Memory B cell (primary cell): ENCODE measurements around the gene SEMA3D.

Experiments used
- ATAC-seq: fragments of 150-1000 bp; cut with Tn5 transposase; 2 replicates; pipeline ENCODE4 v1.10.0; 2021; ENCODE audit warnings: low read depth, mild to moderate bottlenecking, moderate library complexity
- DNase-seq, 2 donors: peaks; one replicate each; pipeline ENCODE4 v3.0.0; 2022; ENCODE audit warnings: low spot score in 2 of 2
- H3K27ac Mint-ChIP-seq: one replicate; pipeline ENCODE4 v1.8.0; 2022; ENCODE audit warnings: mild to moderate bottlenecking, moderate library complexity, mixed read lengths
- H3K27me3 Mint-ChIP-seq: one replicate; pipeline ENCODE4 v1.8.0; 2022; ENCODE audit warnings: mixed read lengths
- H3K36me3 Mint-ChIP-seq: one replicate; pipeline ENCODE4 v1.8.0; 2022; ENCODE audit warnings: mild to moderate bottlenecking, mixed read lengths
- H3K4me1 Mint-ChIP-seq: one replicate; pipeline ENCODE4 v1.8.0; 2022; ENCODE audit warnings: mixed read lengths
- H3K4me3 Mint-ChIP-seq: one replicate; pipeline ENCODE4 v1.8.0; 2022; ENCODE audit warnings: mild to moderate bottlenecking, moderate library complexity, mixed read lengths
- H3K9me3 Mint-ChIP-seq: one replicate; pipeline ENCODE4 v1.8.0; 2022; ENCODE audit warnings: mixed read lengths

Gene SEMA3D

DNA sequence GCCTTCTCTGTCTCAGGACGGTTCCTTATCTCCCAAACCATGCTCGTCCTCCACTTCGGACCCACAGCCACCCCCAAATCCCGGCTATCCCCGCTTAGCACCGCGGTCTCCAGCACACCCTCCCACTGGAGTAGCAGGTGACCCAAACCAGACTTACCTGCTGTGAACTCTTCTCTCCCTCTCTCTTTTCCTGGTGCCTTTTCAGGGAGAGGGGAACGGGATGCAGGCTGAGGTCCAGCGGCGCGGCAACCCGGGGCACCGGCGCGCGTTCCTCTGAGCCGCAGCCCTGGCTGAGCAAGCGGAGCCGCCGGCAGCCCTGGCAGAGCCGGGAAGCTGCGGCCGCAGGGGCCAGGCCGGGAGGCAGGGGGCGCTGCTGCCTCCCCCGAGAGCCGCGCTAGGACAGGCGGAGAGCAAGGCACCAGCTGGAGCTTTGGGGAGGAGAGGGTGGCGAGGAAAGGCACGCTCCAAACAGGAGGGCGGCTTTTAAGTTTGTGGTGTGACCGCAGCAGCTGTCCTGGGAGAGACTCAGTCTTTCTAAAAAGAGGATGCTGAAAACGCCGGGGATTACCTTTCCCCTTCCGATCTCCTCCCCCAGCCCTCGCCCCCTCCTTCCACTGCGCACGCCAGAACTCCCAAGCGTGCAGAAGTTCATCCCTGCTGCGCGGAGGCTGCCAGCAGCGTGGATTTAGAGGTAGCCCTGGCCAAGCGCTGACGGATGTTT lies at the start of gene SEMA3D:
Gene SEMA3D, minus strand, starts transcription at position 536 of the 721 bp plus-strand sequence. CDS start 65,165 bp downstream, outside the sequence.
- ATAC-seq (peak; percentile 93), DNase-seq (peak; percentile 59 to 72)
- peak within 1 kb of the TSS; percentile 91 for H3K4me3 Mint-ChIP-seq
- no peaks in the 10 kb centered on the region for H3K9me3 Mint-ChIP-seq
- no peaks in the 10 kb centered on the region for H3K36me3 Mint-ChIP-seq
- peaks cover 1% of the 10 kb centered on the region for H3K27me3 Mint-ChIP-seq
- peaks cover 13% of the 10 kb centered on the region for H3K4me1 Mint-ChIP-seq
- H3K27ac Mint-ChIP-seq = peak within 1 kb of the TSS; percentile 76

DNA sequence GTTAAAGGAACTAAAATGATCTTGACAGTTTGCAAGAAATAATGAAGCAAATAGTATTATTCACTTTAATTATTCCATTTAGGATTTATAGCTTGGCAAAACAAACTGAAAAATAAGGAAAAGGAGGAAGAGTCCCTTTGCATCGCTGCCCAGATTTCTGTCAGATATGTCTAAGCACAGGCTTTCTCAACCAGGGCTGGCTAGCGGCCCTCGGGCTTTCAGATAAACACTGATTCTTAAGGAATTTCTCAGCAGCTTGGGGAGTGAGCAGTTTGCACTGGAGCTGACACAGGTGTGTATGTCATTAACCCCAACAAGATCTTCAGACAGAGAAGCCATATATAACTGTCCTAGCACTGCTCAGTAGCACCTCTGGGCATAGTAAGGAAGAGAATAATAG lies 47.9 kb upstream of the SEMA3D start:
- ATAC-seq = no peak
- DNase-seq = no peak

DNA sequence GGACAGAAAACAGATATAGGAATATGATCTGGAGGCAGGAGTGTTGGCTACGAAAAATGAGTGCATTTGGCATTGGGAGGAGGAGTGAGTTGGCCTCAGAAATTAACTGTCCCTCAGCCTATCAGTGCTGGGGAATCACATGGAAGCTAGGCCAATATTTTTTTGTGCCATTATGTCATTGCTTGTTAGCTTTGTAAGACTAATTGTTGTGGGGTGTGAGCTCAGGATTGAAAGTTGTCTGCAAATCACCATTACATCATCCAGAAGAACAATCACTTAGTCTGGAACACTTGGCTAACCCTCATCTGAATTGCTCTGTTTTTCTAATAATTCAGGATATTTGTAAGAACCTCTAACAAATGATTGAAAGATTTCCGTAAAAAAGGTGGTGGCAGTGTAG lies 45.2 kb upstream of the SEMA3D start:
- H3K36me3 Mint-ChIP-seq = peaks cover 2% of the 10 kb centered on the region
- no peak for DNase-seq
- ATAC-seq = no peak
- H3K4me3 Mint-ChIP-seq = no peak overlapping the region
- H3K27me3 Mint-ChIP-seq = no peaks in the 10 kb centered on the region
- peaks cover 10% of the 10 kb centered on the region for H3K4me1 Mint-ChIP-seq
- H3K9me3 Mint-ChIP-seq = peaks cover 10% of the 10 kb centered on the region
- no peak overlapping the region for H3K27ac Mint-ChIP-seq

More for the DNA sequence above, 47.9 kb upstream of the SEMA3D start:
- Mint-ChIP-seq H3K9me3 (peaks cover 12% of the 10 kb centered on the region), H3K27ac (no peak overlapping the region), H3K4me3 (no peak overlapping the region), H3K27me3 (no peaks in the 10 kb centered on the region), H3K4me1 (peaks cover 12% of the 10 kb centered on the region), H3K36me3 (no peaks in the 10 kb centered on the region)

DNA sequence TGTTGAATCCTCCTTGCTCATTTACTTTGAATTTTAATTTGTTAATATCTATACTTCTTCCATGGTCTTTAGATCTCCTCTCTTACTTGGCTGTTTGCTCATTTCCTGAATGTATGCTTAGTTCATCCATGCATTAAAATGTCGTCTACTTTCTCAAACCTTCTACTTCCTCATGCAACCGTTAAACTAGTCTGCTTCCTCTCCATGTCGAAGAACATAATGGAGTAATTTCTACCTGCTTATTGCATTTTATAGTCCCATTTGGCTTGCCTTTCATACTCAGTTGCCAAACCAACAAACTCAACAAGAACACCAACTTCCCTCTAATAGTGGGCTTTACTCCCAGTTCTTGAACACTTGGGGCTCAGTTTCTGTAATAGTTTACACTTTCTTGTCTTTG lies 43.8 kb upstream of the SEMA3D start:
- Mint-ChIP-seq H3K36me3 (peaks cover 2% of the 10 kb centered on the region), H3K4me1 (peaks cover 10% of the 10 kb centered on the region), H3K4me3 (peak overlapping the region; percentile 56), H3K27me3 (no peaks in the 10 kb centered on the region), H3K9me3 (peaks cover 10% of the 10 kb centered on the region), H3K27ac (peak overlapping the region; percentile 46)
- DNase-seq (no peak), ATAC-seq (peak; percentile 86)

DNA sequence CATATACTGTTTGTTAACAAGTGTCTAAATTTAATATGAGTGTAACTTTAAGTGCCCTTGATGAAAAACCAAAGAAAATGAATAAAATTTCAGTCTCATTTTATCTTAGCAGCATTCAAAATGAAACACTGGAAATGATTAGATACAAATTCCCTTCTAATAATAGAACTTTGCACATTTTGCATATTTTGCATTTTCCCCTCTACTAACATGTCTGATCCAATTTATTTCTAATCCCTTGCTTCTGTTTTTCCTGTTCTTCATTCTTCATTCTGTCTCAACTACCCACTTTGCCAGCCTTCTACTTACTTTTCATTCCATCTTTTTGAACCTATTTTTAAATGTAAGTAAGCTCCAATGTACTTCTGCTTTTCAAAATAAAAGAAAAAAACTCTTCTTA lies 42.7 kb upstream of the SEMA3D start:
- H3K4me1 Mint-ChIP-seq = peaks cover 10% of the 10 kb centered on the region
- DNase-seq = no peak
- ATAC-seq = no peak
- H3K4me3 Mint-ChIP-seq = no peak overlapping the region
- H3K9me3 Mint-ChIP-seq = peaks cover 8% of the 10 kb centered on the region
- no peak overlapping the region for H3K27ac Mint-ChIP-seq
- H3K36me3 Mint-ChIP-seq = peaks cover 2% of the 10 kb centered on the region
- no peaks in the 10 kb centered on the region for H3K27me3 Mint-ChIP-seq

DNA sequence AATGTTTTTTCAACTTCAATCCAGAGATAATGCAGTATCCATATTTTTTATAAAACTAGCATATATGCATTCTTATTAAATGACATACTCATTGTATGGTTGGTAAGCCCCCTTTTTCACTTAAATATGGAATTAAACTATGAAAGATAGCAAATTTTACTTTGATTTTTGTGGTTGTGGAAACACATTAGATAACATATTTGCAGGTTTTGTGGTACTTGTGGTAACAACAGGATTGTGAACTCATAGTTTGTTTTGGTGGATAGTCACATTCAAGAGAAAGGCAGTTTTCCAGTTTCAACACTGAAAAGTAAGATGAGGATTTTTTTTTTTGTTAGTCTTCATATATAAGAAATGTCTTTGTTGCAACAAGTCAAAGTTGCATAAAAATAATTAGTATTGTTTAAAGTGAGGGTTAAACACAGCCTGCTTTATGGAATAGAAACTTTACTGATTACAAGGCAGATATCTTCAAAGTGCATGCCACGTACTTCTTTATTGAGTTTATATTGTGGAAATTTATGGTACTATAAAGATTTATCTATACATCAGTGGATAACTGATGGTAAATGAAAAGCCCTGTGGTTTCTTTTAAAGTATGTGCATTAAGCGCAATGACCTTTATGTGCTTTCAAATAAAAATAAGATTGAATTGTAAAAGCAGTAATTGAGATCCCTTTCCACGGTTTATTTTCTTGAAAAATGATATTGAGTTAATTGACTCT lies 39.7 kb upstream of the SEMA3D start:
- no peak for ATAC-seq
- DNase-seq = no peak
- H3K4me1 Mint-ChIP-seq = peaks cover 10% of the 10 kb centered on the region
- H3K9me3 Mint-ChIP-seq = peaks cover 6% of the 10 kb centered on the region
- no peaks in the 10 kb centered on the region for H3K27me3 Mint-ChIP-seq
- H3K27ac Mint-ChIP-seq = no peak overlapping the region
- peaks cover 2% of the 10 kb centered on the region for H3K36me3 Mint-ChIP-seq
- no peak overlapping the region for H3K4me3 Mint-ChIP-seq

DNA sequence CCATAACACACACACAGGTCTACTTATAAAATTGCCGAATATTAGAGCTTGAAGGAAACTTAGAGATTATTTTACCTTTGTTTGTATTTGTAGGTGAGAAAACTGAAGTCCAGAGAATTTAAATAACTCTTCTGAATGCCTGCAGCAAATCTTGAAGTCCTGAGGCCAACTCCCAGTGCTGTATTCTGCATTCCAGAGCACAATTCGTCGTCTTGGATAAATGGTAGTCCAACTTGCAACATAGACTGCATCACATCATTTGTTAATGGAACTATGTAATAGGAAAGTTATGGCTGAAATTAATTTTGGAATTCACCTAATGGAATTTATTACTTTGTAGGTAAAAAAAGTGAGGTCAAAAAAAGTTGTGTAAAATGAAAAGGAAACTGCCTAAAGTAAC lies 37.3 kb upstream of the SEMA3D start:
- no peak for ATAC-seq
- H3K27me3 Mint-ChIP-seq = no peaks in the 10 kb centered on the region
- H3K9me3 Mint-ChIP-seq = no peaks in the 10 kb centered on the region
- H3K27ac Mint-ChIP-seq = no peak overlapping the region
- H3K36me3 Mint-ChIP-seq = no peaks in the 10 kb centered on the region
- H3K4me1 Mint-ChIP-seq = no peaks in the 10 kb centered on the region
- no peak overlapping the region for H3K4me3 Mint-ChIP-seq
- no peak for DNase-seq

DNA sequence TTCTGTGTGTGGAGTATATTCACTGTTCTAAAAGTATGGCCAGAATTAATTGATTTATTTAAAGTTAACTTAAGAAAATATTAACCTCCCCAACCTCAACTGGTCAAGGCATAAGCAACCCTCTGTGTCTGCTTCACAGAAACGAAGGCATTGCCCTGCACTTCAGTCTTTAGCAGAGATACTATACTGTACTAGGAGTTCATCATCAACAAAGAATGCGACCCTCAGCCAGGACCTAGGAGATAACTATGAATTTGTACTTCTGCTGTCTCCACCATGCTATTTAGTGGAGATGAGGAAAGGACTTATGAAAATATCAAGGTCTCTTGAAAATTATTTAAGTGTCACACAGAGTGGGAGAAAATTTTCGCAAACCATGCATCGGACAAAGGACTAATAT lies 35.7 kb upstream of the SEMA3D start:
- Mint-ChIP-seq H3K4me1 (no peaks in the 10 kb centered on the region), H3K9me3 (no peaks in the 10 kb centered on the region), H3K36me3 (no peaks in the 10 kb centered on the region), H3K27me3 (no peaks in the 10 kb centered on the region), H3K4me3 (no peak overlapping the region), H3K27ac (no peak overlapping the region)
- no peak for ATAC-seq
- DNase-seq = no peak

DNA sequence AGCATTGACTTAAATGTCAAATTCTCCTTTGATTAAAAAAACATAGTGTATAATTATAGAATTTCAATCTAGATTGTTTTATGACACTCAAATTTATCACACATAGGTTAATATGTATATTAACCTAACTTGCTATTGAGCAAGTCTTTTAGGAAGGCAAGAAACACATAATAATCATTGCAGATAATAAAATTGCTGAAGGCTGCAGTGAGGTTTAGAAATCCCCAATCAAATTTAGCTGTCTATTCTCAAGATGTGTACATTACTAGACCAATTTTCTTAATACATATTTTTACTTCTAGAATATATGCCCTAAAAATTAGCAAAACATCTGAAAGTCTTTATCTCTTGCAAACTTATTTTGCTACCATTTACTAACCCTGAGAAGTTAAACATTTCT lies 34.9 kb upstream of the SEMA3D start:
- Mint-ChIP-seq H3K27ac (no peak overlapping the region), H3K36me3 (no peaks in the 10 kb centered on the region), H3K27me3 (no peaks in the 10 kb centered on the region), H3K4me3 (no peak overlapping the region), H3K9me3 (no peaks in the 10 kb centered on the region), H3K4me1 (no peaks in the 10 kb centered on the region)
- no peak for DNase-seq
- ATAC-seq = no peak

DNA sequence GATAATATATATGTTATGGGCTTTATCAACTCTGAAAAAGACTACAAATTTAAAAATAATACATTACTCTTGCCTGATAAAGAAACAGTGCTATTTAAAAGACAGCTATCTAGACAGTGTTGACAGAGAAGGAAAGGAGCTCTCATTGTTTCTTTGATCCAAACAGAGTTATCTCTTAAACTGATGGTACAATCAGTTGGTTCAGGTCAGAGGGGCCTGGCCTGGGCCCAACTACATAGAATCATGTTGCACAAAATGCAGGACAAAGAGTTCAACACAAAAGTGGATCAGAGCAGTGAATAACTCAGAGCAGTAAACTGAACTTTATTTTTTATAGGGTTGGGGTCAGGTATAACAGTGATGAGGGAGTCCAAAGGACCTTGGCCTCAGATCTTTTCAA lies 33.8 kb upstream of the SEMA3D start:
- Mint-ChIP-seq H3K4me3 (no peak overlapping the region), H3K27ac (no peak overlapping the region), H3K9me3 (no peaks in the 10 kb centered on the region), H3K36me3 (no peaks in the 10 kb centered on the region), H3K4me1 (no peaks in the 10 kb centered on the region), H3K27me3 (no peaks in the 10 kb centered on the region)
- ATAC-seq (no peak), DNase-seq (no peak)

DNA sequence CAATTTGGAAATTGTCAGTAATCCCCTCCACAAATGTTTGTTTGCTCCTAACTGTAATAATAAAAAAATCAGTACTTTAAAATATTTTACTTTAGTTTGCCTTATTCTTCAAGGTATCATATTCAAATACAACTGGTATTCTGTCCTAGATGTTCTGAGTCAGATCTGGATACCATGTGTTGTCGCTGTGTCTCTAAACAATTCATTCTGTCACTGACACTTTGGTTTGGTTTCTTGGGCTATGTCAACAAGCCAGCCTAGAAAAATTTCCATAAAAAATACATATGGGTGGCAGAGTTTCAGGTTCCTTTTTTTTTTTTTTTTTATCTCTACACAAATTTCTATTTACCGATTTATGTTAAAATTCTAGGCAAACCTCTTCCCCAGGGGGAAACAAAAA lies 33.2 kb upstream of the SEMA3D start:
- Mint-ChIP-seq H3K27ac (no peak overlapping the region), H3K4me3 (no peak overlapping the region), H3K4me1 (no peaks in the 10 kb centered on the region), H3K9me3 (no peaks in the 10 kb centered on the region), H3K36me3 (no peaks in the 10 kb centered on the region), H3K27me3 (no peaks in the 10 kb centered on the region)
- DNase-seq (no peak), ATAC-seq (no peak)

DNA sequence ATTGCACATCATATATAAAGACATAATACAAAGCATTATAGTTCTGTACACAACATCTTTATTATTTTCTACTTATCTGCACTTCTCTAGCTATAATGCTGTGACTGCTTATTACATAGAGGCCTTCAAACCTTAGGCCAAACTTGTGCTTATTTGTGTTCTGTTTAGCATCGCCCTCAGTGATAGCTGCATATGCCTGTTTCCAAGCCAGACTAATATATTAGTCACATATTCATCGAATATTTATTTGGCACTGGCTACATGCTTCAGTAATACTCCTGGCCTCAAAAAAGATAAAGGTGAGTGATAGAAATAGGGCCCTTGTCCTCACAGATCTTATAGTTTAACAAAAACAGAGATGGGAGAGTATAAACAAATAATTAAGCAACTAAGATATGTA lies 30.2 kb upstream of the SEMA3D start:
- no peak for DNase-seq
- Mint-ChIP-seq H3K9me3 (no peaks in the 10 kb centered on the region), H3K36me3 (no peaks in the 10 kb centered on the region), H3K27ac (no peak overlapping the region), H3K4me3 (no peak overlapping the region), H3K27me3 (no peaks in the 10 kb centered on the region), H3K4me1 (no peaks in the 10 kb centered on the region)
- ATAC-seq = no peak

DNA sequence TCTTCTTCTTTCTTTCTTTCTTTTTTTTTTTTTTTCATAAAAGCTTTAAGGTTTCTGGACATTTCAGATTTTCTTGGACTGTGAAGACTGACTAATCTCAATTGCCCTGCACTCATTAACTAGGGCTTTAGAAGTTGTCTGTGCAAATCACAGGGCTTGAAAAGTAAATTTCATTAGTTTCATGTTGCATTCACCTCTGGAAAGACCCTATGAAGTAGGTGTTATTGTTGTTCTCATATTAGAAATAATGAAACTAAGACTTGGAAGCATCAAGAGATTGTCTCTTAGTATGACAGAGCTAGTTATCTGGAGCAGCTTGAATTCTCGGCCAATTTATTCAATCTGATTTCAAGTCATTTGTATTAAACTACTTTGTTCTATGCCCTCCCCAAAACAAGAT lies 28.2 kb upstream of the SEMA3D start:
- Mint-ChIP-seq H3K27ac (no peak overlapping the region), H3K27me3 (no peaks in the 10 kb centered on the region), H3K9me3 (no peaks in the 10 kb centered on the region), H3K36me3 (no peaks in the 10 kb centered on the region), H3K4me3 (no peak overlapping the region), H3K4me1 (no peaks in the 10 kb centered on the region)
- DNase-seq (no peak), ATAC-seq (no peak)

DNA sequence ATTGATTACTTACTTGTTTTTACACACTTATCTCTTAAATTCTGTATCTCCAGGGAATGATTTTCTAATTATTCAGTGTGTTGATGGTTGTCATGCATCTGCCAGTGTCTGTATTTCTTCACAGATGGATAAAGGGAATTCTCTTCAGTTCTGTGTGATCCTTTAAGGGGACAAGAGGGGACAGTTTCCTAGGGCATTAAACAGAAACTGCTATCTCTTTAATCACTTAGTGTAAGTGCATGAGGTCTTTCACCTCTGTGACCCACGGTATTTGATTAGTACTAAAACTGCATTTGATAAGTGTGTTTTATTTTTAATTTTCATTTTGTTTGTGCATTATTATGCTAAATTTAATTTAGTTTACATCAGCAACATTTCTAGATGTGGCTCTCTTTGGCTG lies 26.6 kb upstream of the SEMA3D start:
- DNase-seq (no peak), ATAC-seq (no peak)
- no peaks in the 10 kb centered on the region for H3K27me3 Mint-ChIP-seq
- H3K9me3 Mint-ChIP-seq = no peaks in the 10 kb centered on the region
- no peak overlapping the region for H3K4me3 Mint-ChIP-seq
- H3K27ac Mint-ChIP-seq = no peak overlapping the region
- H3K4me1 Mint-ChIP-seq = no peaks in the 10 kb centered on the region
- no peaks in the 10 kb centered on the region for H3K36me3 Mint-ChIP-seq

DNA sequence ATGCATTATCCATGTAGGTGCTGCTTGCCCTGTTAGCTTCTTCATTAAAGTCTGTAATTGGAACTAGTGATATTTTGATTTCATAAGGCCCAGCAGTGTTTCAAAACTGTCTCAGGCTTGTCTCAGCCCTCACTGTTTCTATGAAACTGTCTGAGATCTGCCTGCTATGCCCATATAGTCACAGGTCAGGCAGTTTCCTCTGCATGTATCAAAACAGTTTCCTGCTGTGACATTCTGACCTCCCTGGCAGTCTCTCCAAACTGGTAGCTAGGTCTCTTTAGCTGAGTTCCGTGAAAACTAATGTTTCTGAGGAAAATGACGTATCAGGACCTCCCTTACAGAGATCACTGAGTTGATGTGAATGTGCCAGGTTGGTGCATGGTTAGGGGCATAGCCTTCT lies 18.9 kb upstream of the SEMA3D start:
- H3K27ac Mint-ChIP-seq = no peak overlapping the region
- H3K4me3 Mint-ChIP-seq = no peak overlapping the region
- H3K36me3 Mint-ChIP-seq = no peaks in the 10 kb centered on the region
- H3K4me1 Mint-ChIP-seq = peaks cover 2% of the 10 kb centered on the region
- peaks cover 7% of the 10 kb centered on the region for H3K9me3 Mint-ChIP-seq
- no peak for ATAC-seq
- H3K27me3 Mint-ChIP-seq = no peaks in the 10 kb centered on the region
- DNase-seq = no peak
